Measurements from ENCODE around the gene ZC3H18.

The ZC3H18 gene

GRCh38 chr16:88622866-88623265, 52.7 kb downstream of the ZC3H18 start:
- peaks cover 88% of the 10 kb centered on the region for H3K36me3 ChIP-seq (ENCODE audit: insufficient read depth, insufficient read length, low read length)
- H3K9me3 ChIP-seq (ENCODE audit: insufficient read depth, low read length) = no peaks in the 10 kb centered on the region
- H3K27me3 ChIP-seq (ENCODE audit: insufficient read depth, insufficient read length) = no peaks in the 10 kb centered on the region
- H3K4me1 ChIP-seq (ENCODE audit: insufficient read depth, insufficient read length) = peaks cover 4% of the 10 kb centered on the region
- no peak for TF ChIP-seq SUZ12 (IDR thresholded peaks at IDR 0.05; ENCODE audit: extremely low read depth, insufficient read depth, insufficient read length)
- TF ChIP-seq YY1 (IDR thresholded peaks at IDR 0.05; ENCODE audit: insufficient read depth, insufficient read length) = no peak
- no peak for TF ChIP-seq ZNF274 (IDR thresholded peaks at IDR 0.05; ENCODE audit: low read depth, low read length)
- no peak for DNase-seq (ENCODE audit: low read depth, low spot score)
- no peak overlapping the region for H3K9ac ChIP-seq (ENCODE audit: insufficient read length, low read depth)
- H3K4me3 ChIP-seq (ENCODE audit: insufficient read length, low read depth) = no peak overlapping the region

- Histone ChIP-seq H3K9ac (ENCODE audit: insufficient read length, low read depth) (no peak overlapping the region), H3K36me3 (ENCODE audit: insufficient read depth, insufficient read length, low read length) (peaks cover 88% of the 10 kb centered on the region), H3K27me3 (ENCODE audit: insufficient read depth, insufficient read length) (no peaks in the 10 kb centered on the region), H3K9me3 (ENCODE audit: insufficient read depth, low read length) (no peaks in the 10 kb centered on the region), H3K4me1 (ENCODE audit: insufficient read depth, insufficient read length) (peaks cover 6% of the 10 kb centered on the region), H3K4me3 (ENCODE audit: insufficient read length, low read depth) (no peak overlapping the region)
- TF ChIP-seq SUZ12 (IDR thresholded peaks at IDR 0.05; ENCODE audit: extremely low read depth, insufficient read depth, insufficient read length) (no peak), YY1 (IDR thresholded peaks at IDR 0.05; ENCODE audit: insufficient read depth, insufficient read length) (no peak), ZNF274 (IDR thresholded peaks at IDR 0.05; ENCODE audit: low read depth, low read length) (no peak)
- no peak for DNase-seq (ENCODE audit: low read depth, low spot score)
Measured at GRCh38 chr16:88623858-88624257, 53.7 kb downstream of the ZC3H18 start.

GRCh38 chr16:88624481-88624880, 54.3 kb downstream of the ZC3H18 start:
- TF ChIP-seq ZNF274 (IDR thresholded peaks at IDR 0.05; ENCODE audit: low read depth, low read length) = no peak
- TF ChIP-seq SUZ12 (IDR thresholded peaks at IDR 0.05; ENCODE audit: extremely low read depth, insufficient read depth, insufficient read length) = no peak
- TF ChIP-seq YY1 (IDR thresholded peaks at IDR 0.05; ENCODE audit: insufficient read depth, insufficient read length) = no peak
- H3K9me3 ChIP-seq (ENCODE audit: insufficient read depth, low read length) = no peaks in the 10 kb centered on the region
- no peaks in the 10 kb centered on the region for H3K27me3 ChIP-seq (ENCODE audit: insufficient read depth, insufficient read length)
- no peak overlapping the region for H3K9ac ChIP-seq (ENCODE audit: insufficient read length, low read depth)
- H3K4me1 ChIP-seq (ENCODE audit: insufficient read depth, insufficient read length) = peaks cover 6% of the 10 kb centered on the region
- no peak for DNase-seq (ENCODE audit: low read depth, low spot score)
- H3K36me3 ChIP-seq (ENCODE audit: insufficient read depth, insufficient read length, low read length) = peaks cover 86% of the 10 kb centered on the region
- H3K4me3 ChIP-seq (ENCODE audit: insufficient read length, low read depth) = no peak overlapping the region

GRCh38 chr16:88624977-88625576, 54.9 kb downstream of the ZC3H18 start:
- H3K4me1 ChIP-seq (ENCODE audit: insufficient read depth, insufficient read length) = peaks cover 6% of the 10 kb centered on the region
- H3K9ac ChIP-seq (ENCODE audit: insufficient read length, low read depth) = no peak overlapping the region
- no peak for TF ChIP-seq ZNF274 (IDR thresholded peaks at IDR 0.05; ENCODE audit: low read depth, low read length)
- no peak for TF ChIP-seq SUZ12 (IDR thresholded peaks at IDR 0.05; ENCODE audit: extremely low read depth, insufficient read depth, insufficient read length)
- H3K9me3 ChIP-seq (ENCODE audit: insufficient read depth, low read length) = no peaks in the 10 kb centered on the region
- H3K27me3 ChIP-seq (ENCODE audit: insufficient read depth, insufficient read length) = no peaks in the 10 kb centered on the region
- no peak overlapping the region for H3K4me3 ChIP-seq (ENCODE audit: insufficient read length, low read depth)
- H3K36me3 ChIP-seq (ENCODE audit: insufficient read depth, insufficient read length, low read length) = peaks cover 86% of the 10 kb centered on the region
- DNase-seq (ENCODE audit: low read depth, low spot score) = no peak

- Histone ChIP-seq H3K27me3 (ENCODE audit: insufficient read depth, insufficient read length) (no peaks in the 10 kb centered on the region), H3K9ac (ENCODE audit: insufficient read length, low read depth) (no peak overlapping the region), H3K9me3 (ENCODE audit: insufficient read depth, low read length) (no peaks in the 10 kb centered on the region), H3K4me1 (ENCODE audit: insufficient read depth, insufficient read length) (peaks cover 17% of the 10 kb centered on the region), H3K36me3 (ENCODE audit: insufficient read depth, insufficient read length, low read length) (peaks cover 94% of the 10 kb centered on the region), H3K4me3 (ENCODE audit: insufficient read length, low read depth) (no peak overlapping the region)
- no peak for TF ChIP-seq YY1 (IDR thresholded peaks at IDR 0.05; ENCODE audit: insufficient read depth, insufficient read length)
- no peak for DNase-seq (ENCODE audit: low read depth, low spot score)
Measured at GRCh38 chr16:88626646-88627045, 56.4 kb downstream of the ZC3H18 start.

- Histone ChIP-seq H3K9ac (ENCODE audit: insufficient read length, low read depth) (no peak overlapping the region), H3K9me3 (ENCODE audit: insufficient read depth, low read length) (no peaks in the 10 kb centered on the region), H3K4me3 (ENCODE audit: insufficient read length, low read depth) (no peak overlapping the region), H3K27me3 (ENCODE audit: insufficient read depth, insufficient read length) (no peaks in the 10 kb centered on the region), H3K36me3 (ENCODE audit: insufficient read depth, insufficient read length, low read length) (peaks cover 93% of the 10 kb centered on the region), H3K4me1 (ENCODE audit: insufficient read depth, insufficient read length) (peaks cover 17% of the 10 kb centered on the region)
- DNase-seq (ENCODE audit: low read depth, low spot score) = no peak
- no peak for TF ChIP-seq SUZ12 (IDR thresholded peaks at IDR 0.05; ENCODE audit: extremely low read depth, insufficient read depth, insufficient read length)
Measured at GRCh38 chr16:88627531-88628411, 57.6 kb downstream of the ZC3H18 start.

- DNase-seq (ENCODE audit: low read depth, low spot score) = peak; percentile 63
- H3K36me3 ChIP-seq (ENCODE audit: insufficient read depth, insufficient read length, low read length) = peaks cover 91% of the 10 kb centered on the region
- H3K27me3 ChIP-seq (ENCODE audit: insufficient read depth, insufficient read length) = no peaks in the 10 kb centered on the region
- H3K4me3 ChIP-seq (ENCODE audit: insufficient read length, low read depth) = no peak overlapping the region
- no peak overlapping the region for H3K9ac ChIP-seq (ENCODE audit: insufficient read length, low read depth)
- H3K4me1 ChIP-seq (ENCODE audit: insufficient read depth, insufficient read length) = peaks cover 22% of the 10 kb centered on the region
- no peaks in the 10 kb centered on the region for H3K9me3 ChIP-seq (ENCODE audit: insufficient read depth, low read length)
- no peak for TF ChIP-seq ZNF274 (IDR thresholded peaks at IDR 0.05; ENCODE audit: low read depth, low read length)
- TF ChIP-seq SUZ12 (IDR thresholded peaks at IDR 0.05; ENCODE audit: extremely low read depth, insufficient read depth, insufficient read length) = no peak
- no peak for TF ChIP-seq YY1 (IDR thresholded peaks at IDR 0.05; ENCODE audit: insufficient read depth, insufficient read length)
Measured at GRCh38 chr16:88628512-88628974, 58.3 kb downstream of the ZC3H18 start.
